Endodermal cell (in vitro differentiated cells): ENCODE measurements around the gene GOLIM4. TPM values are rescaled to one million over a fixed set of nuclear protein-coding genes. Genes with fewer than 3 reads are reported as not detected.

ENCODE experiments used
- DNase-seq: peaks from one replicate; pipeline ENCODE4 v3.0.0-alpha.2; 2017
- H3K27ac ChIP-seq: 2 replicates; pipeline ENCODE4 v1.5.1; 2013; ENCODE audit warnings: mild to moderate bottlenecking, low read depth, low read length, moderate library complexity
- H3K27me3 ChIP-seq: 2 replicates; pipeline ENCODE4 v1.6.1; 2013; ENCODE audit warnings: mild to moderate bottlenecking, low read length, moderate library complexity; ENCODE audit not compliant: insufficient read depth, control insufficient read depth, poor library complexity, severe bottlenecking
- H3K36me3 ChIP-seq: 2 replicates; pipeline ENCODE4 v1.7.0; 2013; ENCODE audit warnings: mild to moderate bottlenecking, low read length, moderate library complexity; ENCODE audit not compliant: control insufficient read depth, insufficient read depth
- H3K4me1 ChIP-seq: one replicate; pipeline ENCODE4 v1.7.0; 2013; ENCODE audit warnings: low read length; ENCODE audit not compliant: control insufficient read depth, insufficient read depth
- H3K4me3 ChIP-seq: 2 replicates; pipeline ENCODE4 v1.5.1; 2013; ENCODE audit warnings: mild to moderate bottlenecking, low read length, moderate library complexity
- H3K9ac ChIP-seq: 2 replicates; pipeline ENCODE4 v1.6.1; 2013; ENCODE audit warnings: mild to moderate bottlenecking, low read length, moderate library complexity; ENCODE audit not compliant: poor library complexity, severe bottlenecking; ENCODE audit errors: extremely low read depth
- H3K9me3 ChIP-seq: 2 replicates; pipeline ENCODE4 v1.6.1; 2013; ENCODE audit warnings: mild to moderate bottlenecking, low read length, moderate library complexity; ENCODE audit not compliant: control insufficient read depth
- H3K27ac Mint-ChIP-seq: 2 replicates; pipeline ENCODE4 v1.8.0; 2020; ENCODE audit warnings: mixed read lengths
- H3K27me3 Mint-ChIP-seq: 2 replicates; pipeline ENCODE4 v1.8.0; 2021; ENCODE audit warnings: mild to moderate bottlenecking, mixed read lengths; ENCODE audit not compliant: insufficient read depth
- H3K36me3 Mint-ChIP-seq: 2 replicates; pipeline ENCODE4 v1.8.0; 2020; ENCODE audit warnings: low read depth, mixed read lengths
- H3K4me1 Mint-ChIP-seq: 2 replicates; pipeline ENCODE4 v1.8.0; 2020; ENCODE audit warnings: mixed read lengths
- H3K4me3 Mint-ChIP-seq: 2 replicates; pipeline ENCODE4 v1.8.0; 2020; ENCODE audit warnings: mild to moderate bottlenecking, moderate library complexity, mixed read lengths
- H3K9me3 Mint-ChIP-seq: 2 replicates; pipeline ENCODE4 v1.8.0; 2020; ENCODE audit warnings: mild to moderate bottlenecking, mixed read lengths
- WGBS, 2 experiments: methylation state at CpG; one replicate each; pipeline versions ENCODE4 v1.1.5 to v1.1.7; 2013; ENCODE audit warnings: missing lambda C conversion rate in 2 of 2, mixed read lengths in 1 of 2; ENCODE audit not compliant: insufficient coverage in 1 of 2, insufficient read length in 1 of 2; 5-methylcytosine and 5-hydroxymethylcytosine counted together
- total RNA-seq, 2 donors: library from RNA; stranded (reverse); fragmentation: NEBNext Ultra II Directional in 1 of 2; extraction: Animal tissue kit (Norgen Biotek cat#: 25700) in 1 of 2; gene quantifications; 2 replicates in 1 of 2; 3 replicates in 1 of 2; pipeline ENCODE4 v1.2.1, GENCODE V29; 2021
- TF ChIP-seq, protein P1 (sequence below): fragments of 200-600 bp; sonication (generic); conservative IDR thresholded peaks from 2 replicates; pipeline ENCODE4 v1.5.0; 2021; ENCODE audit warnings: antibody characterized with exemption, mild to moderate bottlenecking

The GOLIM4 gene
- total RNA-seq, 2 donors from 2014 or later, result 19.3 to 19.9 TPM

DNA sequence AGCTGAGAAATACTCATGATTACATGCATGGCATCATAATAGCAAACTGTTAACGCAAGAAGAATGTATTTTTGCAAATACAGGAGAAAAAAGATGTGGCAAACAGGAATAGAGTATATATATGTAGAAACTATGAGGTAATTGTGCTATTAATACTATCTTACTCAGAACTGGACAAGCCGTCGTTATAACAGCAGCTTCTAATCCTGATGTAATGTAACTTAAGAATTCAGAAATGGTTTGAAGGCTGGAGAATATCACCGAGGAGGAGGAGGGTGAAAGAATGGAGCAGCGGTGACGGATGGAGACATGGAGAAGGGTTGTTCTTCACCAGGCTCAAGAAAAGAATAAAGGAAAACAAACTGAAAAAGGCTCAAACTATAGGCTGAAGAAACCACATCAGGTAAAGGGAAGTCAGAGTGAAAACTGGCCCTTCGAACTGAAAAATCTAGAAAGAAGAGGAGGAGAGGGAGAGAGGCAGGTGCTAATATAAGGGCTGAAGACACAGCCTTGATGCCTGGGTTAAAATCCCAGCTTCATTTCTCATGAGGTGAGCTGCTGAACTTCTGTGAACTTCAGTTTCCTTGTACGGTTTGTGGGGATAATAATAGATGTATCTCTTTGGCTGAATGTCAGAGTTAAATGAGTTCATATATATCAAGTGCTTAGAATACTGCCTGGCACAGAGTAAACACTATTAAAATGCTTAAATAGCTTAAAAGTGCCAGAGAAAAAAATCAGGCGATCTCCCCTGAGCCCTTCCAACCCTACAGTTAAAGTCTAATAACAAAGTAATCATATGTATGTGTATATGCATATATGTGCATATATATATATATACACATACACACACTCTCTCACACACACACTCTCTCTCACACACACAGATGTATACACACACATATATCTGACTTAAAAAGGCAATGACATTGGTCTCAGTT, 43.9 kb downstream of the GOLIM4 start:
- no peak for DNase-seq
- H3K4me3 Mint-ChIP-seq, result no peak overlapping the region
- Histone ChIP-seq H3K27ac (peak overlapping the region; percentile 1), H3K9me3 (peaks cover 17% of the 10 kb centered on the region), H3K36me3 (no peaks in the 10 kb centered on the region), H3K9ac (no peak overlapping the region), H3K4me1 (no peaks in the 10 kb centered on the region), H3K4me3 (no peak overlapping the region), H3K27me3 (no peaks in the 10 kb centered on the region)
- peaks cover 16% of the 10 kb centered on the region for H3K36me3 Mint-ChIP-seq
- TF ChIP-seq, protein P1, sequence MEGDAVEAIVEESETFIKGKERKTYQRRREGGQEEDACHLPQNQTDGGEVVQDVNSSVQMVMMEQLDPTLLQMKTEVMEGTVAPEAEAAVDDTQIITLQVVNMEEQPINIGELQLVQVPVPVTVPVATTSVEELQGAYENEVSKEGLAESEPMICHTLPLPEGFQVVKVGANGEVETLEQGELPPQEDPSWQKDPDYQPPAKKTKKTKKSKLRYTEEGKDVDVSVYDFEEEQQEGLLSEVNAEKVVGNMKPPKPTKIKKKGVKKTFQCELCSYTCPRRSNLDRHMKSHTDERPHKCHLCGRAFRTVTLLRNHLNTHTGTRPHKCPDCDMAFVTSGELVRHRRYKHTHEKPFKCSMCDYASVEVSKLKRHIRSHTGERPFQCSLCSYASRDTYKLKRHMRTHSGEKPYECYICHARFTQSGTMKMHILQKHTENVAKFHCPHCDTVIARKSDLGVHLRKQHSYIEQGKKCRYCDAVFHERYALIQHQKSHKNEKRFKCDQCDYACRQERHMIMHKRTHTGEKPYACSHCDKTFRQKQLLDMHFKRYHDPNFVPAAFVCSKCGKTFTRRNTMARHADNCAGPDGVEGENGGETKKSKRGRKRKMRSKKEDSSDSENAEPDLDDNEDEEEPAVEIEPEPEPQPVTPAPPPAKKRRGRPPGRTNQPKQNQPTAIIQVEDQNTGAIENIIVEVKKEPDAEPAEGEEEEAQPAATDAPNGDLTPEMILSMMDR, result no peak
- 86 to 99% methylated on average over 8 to 9 of the region's 9 CpGs for WGBS, 2 experiments
- no peak overlapping the region for H3K27ac Mint-ChIP-seq
- peaks cover 22% of the 10 kb centered on the region for H3K9me3 Mint-ChIP-seq
- no peaks in the 10 kb centered on the region for H3K27me3 Mint-ChIP-seq
- peaks cover 4% of the 10 kb centered on the region for H3K4me1 Mint-ChIP-seq

DNA sequence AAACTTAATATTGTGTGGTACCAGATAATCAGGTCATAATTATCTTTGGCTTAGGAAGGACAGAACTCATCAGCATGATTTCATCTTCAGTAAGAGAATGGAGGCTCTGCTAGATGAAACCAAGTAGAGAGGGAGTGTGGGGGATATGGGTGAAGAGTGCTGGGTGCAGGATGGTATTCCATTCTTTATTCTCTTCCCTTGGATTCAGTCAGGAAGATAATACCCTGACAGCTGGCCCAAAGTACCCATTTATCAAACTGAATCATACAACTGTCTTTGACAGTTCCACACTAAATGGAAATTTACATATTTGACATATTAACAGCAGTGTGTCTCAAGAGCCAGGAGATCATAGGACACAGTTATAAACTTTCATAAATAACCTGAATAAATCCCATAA, 44.7 kb downstream of the GOLIM4 start:
- Histone ChIP-seq H3K4me3 (no peak overlapping the region), H3K27me3 (no peaks in the 10 kb centered on the region), H3K27ac (no peak overlapping the region), H3K9me3 (peaks cover 10% of the 10 kb centered on the region), H3K9ac (no peak overlapping the region), H3K4me1 (no peaks in the 10 kb centered on the region), H3K36me3 (no peaks in the 10 kb centered on the region)
- Mint-ChIP-seq H3K36me3 (peaks cover 10% of the 10 kb centered on the region), H3K4me1 (peaks cover 4% of the 10 kb centered on the region), H3K27ac (no peak overlapping the region), H3K9me3 (peaks cover 15% of the 10 kb centered on the region), H3K4me3 (no peak overlapping the region), H3K27me3 (no peaks in the 10 kb centered on the region)
- DNase-seq, result no peak
- TF ChIP-seq, protein P1, result no peak

- Mint-ChIP-seq H3K4me3 (no peak overlapping the region), H3K36me3 (no peaks in the 10 kb centered on the region), H3K27ac (no peak overlapping the region), H3K27me3 (no peaks in the 10 kb centered on the region), H3K9me3 (peaks cover 2% of the 10 kb centered on the region), H3K4me1 (peaks cover 4% of the 10 kb centered on the region)
- TF ChIP-seq, protein P1, result no peak
- 89 to 93% methylated on average over 6 of the region's 6 CpGs for WGBS, 2 experiments
- Histone ChIP-seq H3K27me3 (no peaks in the 10 kb centered on the region), H3K9ac (no peak overlapping the region), H3K4me1 (no peaks in the 10 kb centered on the region), H3K36me3 (no peaks in the 10 kb centered on the region), H3K4me3 (no peak overlapping the region), H3K27ac (peak overlapping the region; percentile 14), H3K9me3 (no peaks in the 10 kb centered on the region)
- DNase-seq, result no peak
These were observed 46.3 kb downstream of the GOLIM4 start for GRCh38 chr3:168049367-168049974.
